ENCODE measurements around the gene COL26A1.

COL26A1 gene

GRCh38 chr7:101537205-101537604 lies 174.5 kb downstream of the COL26A1 start:
- no peak for DNase-seq

DNA sequence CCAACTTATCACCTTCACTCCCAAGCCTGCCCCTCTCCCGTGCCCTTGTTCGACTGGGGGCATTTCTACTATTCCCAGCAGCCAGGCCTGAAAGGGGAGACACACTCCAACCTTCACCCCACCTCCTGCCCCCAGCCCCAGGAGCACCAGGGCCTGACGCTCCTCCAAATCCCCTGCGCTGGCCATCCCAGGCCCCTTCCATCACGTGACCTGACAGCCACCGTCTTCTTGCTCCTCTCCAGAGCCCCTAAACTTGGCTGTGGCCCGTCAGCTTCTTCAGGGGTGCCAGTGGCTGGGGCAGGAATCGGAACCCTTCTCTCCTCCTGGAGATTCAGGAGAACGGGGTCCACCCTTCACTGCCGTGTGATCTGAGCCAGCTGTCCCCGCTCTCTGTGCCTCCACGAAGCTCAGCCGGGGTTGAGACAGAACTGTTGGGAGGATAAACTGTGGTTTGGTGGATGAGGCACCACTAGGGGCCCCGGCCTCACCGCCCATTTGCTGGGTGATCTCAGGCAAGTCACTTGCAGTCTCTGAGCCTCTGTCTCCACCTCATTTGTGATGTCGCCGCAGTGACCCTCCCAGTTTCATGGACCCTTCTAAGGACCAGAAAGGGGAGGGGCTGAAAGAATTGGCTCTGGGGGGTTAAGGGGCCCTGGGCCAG lies 175.4 kb downstream of the COL26A1 start:
- DNase-seq, result no peak

- peak; percentile 70 for DNase-seq
Observed at GRCh38 chr7:101538596-101539459, 176.2 kb downstream of the COL26A1 start.

GRCh38 chr7:101539784-101540183 lies 177.1 kb downstream of the COL26A1 start:
- no peak for DNase-seq

- peak; percentile 85 for DNase-seq
Observed at GRCh38 chr7:101542527-101543241, 180.0 kb downstream of the COL26A1 start.

DNA sequence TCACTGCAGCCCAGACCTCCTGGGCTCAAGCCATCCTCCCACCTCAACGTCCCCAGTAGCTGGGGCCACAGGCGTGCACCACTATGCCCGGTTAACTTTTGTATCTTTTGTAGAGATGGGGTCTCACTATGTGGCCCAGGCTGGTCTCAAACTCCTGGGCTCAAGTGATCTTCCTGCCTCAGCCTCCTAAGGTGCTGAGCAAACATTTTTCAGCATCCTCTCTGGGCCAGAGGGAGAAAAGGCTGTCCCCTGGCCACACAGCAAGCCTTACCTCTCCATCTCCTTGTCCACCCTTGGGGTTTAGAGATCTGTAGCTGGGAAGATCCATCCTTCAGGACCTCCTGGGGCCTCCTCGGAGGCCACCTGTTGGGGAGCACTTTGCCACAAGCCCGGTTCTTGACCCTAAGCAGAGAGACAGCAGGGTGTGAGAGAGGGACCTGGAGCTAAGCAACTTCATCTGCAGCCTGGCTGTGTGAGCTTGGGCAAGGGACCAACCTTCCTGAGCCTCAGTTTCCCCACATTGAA lies 180.6 kb downstream of the COL26A1 start:
- DNase-seq, result no peak

DNA sequence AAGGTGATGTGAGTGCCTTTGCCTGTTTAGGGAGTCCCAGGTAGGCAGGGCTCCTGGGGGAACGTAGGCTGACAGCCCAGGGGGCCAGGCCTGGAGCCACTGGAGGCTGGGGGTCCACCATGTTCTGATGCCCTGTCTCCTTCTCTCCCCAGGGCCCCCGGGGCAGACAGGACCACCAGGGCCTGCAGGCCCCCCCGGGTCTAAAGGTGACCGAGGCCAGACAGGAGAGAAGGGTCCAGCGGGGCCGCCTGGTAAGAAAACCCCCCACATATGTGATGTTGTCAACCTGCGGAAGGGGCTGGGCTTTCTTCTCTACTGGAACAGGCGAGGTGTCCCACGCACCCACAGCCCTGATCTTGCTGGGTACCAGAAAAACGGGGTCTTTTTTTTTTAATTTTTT lies 181.2 kb downstream of the COL26A1 start:
- DNase-seq, result no peak

DNA sequence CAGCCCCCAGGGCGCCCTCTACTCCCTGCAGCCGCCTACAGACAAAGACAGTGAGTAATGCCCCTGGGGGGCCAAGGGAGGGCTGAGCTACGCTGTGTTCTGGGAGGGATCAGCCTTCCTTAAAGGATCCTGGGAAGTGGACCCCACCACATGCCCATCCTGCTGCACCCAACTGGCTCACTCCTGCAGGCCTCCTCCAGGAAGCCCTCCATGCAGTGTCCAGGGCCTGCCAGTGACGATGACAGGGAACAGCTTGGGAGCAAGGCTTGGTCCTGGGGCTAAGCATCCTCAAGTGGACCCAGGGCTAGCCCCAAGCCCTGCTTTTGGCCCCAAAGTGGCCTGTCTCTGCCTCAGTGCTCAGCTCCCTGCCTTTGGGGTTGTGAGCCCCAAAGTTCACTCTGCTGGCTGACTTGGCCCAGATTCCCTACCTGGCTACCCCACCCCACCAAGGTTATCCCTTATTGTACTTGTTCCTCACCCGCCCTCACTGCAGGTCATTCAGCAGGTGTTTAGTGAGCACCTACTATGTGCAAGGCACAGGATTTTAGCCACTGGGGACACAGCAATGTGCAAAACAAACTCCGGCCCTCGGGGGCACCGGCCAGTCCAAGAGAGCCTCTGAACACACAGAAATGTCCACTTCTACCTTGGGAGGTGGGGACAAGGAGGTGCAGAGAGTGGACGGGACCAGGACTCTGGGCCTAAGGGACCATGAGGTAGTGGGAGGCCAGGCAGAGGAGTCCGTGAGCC lies 182.9 kb downstream of the COL26A1 start:
- no peak for DNase-seq

- DNase-seq, result no peak
Observed at GRCh38 chr7:101546308-101546936, 183.7 kb downstream of the COL26A1 start.

DNA sequence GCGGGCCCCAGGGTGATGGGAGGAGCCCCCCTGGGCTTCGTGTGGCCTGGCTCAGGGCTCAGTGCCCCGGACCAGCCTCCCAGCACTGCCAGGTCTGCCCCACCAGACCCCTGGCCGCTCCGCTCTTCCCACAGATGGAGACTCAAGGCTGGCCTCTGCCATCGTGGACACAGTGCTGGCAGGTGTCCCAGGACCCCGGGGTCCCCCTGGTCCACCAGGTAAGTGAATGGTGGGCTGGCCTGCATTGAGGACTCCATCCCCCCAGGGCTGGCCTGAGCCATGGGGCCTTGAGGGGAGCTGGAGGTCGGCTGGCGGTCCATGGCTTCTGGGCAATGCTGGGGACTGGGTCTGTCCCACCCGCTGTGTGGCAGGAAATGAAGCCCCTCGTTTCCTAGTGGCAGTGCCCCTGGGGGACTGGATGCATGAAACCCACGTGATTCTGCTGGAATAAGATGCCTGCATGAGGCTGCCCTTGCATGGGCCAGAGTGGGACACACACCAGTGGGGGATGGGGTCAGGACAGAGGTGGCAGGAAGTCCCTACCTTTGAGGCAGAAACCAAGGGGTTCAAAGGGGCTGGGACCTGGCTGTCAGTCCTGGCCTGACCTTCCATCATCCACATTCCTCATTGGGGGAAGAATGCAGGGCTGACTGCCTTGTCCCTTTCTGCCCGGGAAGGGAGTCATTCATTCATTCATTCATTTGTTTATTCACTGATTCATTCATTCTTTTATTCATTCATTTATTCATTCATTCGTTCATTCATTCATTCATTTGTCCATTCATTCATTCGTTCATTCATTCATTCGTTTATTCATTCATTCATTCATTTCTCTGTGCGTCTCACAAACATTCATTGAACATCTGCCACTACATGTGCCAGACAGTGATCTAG lies 184.6 kb downstream of the COL26A1 start:
- no peak for DNase-seq

DNA sequence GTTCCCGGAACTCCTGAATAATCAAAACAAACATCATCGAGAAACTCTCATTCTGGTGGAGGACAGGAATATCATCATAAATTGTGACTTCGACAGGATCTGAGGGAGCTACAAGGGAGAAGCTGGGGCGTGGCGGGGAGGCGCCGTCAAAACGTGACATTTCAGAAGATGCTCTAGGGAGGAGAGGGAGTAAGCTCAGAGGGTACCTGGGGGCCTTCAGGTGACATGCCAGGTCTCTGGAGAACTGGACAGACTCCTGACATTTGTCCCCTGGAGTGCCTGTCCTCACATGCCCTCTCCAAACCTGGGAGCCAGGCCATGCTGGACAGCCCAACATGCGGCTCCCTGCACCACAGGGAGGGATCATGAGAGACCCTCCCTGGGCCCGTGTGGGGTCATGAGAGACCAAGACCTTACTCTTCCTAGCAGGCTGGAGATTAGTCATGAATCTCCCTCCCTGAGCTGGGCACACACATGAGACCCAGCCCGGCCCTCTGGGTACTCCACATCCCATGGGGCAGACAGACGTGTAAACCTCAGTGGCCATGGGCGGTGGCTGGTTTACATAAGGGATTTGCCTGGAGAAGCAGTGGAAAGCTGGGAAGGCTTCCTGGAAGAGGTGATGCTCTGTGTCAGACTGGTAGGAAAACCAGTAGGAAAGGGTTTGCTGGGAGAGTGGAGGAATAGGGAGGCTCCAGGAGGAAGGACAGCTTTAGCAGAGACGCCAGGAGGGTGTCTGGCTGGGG lies 185.4 kb downstream of the COL26A1 start:
- DNase-seq, result no peak

- no peak for DNase-seq
Observed at GRCh38 chr7:101549734-101550133, 187.1 kb downstream of the COL26A1 start.

DNA sequence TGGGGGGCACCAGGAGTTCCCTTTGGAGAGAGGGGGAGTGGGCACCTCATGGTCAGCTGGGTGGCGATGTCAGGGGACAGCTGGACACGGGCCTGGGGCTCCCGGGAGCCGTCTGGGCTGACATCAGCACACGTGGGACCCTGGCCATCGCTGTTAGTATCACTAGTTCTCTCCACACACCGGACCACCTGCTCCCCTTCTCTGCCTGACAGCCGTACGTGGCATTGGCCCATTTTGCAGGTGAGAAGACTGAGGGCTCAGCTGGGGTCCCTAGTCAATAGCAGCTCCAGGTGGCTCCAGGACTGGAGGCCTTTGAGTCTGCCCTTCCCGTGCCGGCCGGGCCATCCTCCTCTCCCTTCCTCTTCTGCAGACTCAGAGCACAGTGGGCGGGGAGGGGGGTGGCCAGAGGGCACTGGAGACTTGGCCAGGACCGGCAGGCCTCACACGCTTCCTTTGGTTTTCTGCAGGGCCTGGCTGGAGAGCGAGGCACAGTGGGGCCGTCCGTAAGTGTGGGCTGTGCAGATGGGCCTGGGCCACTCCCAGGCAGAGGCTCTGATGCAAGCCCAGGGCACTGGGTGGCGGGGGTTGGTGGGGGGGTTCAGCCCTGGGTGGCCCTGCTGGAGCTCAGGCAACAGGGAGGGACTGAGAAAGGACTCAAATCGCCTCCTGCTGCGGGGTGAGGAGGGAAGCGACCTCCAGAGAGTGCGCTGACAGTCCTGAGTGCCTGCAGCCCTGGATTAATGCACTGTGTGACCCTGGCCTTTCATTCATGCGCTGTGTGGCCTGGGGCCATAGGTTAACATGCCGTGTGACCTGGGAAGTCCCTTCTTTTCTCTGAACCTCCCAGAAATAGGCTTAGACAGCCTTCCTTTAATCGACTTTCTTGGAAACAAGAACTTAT lies 188.2 kb downstream of the COL26A1 start:
- no peak for DNase-seq

GRCh38 chr7:101553018-101553770 lies 190.5 kb downstream of the COL26A1 start:
- DNase-seq, result no peak

GRCh38 chr7:101553771-101554445 lies 191.2 kb downstream of the COL26A1 start:
- no peak for DNase-seq

DNA sequence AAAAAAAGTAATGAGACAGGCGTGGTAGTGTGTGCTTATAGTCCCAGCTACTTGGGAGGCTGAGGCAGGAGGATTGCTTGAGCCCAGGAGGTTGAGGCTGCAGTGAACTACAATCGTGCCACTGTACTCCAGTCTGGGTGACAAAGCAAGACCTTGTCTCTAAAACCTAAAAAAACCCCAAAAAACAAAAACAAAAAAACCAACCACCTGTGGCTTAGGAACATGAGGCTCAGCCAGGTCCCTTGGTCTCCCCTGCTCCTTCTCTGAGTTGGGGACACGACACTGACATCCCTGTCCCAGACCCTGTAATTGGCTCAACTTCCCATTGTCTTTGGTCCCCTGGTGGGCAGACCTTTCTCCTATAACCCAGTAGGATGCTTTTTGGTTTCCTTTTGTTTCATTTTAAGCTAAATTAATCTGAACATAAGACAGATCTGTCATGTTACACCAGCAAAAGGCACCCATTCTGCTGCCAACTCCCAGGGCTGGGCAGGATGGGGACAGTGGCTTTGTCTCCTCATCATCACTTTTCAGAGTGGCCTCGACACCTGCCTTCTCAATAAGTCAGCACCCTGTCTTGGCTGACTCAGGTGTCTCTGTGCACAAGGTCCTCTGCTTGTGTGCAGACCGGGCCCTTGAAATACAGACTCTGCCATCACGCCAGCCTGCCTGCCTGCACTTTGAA lies 192.1 kb downstream of the COL26A1 start:
- DNase-seq, result peak; percentile 77

DNA sequence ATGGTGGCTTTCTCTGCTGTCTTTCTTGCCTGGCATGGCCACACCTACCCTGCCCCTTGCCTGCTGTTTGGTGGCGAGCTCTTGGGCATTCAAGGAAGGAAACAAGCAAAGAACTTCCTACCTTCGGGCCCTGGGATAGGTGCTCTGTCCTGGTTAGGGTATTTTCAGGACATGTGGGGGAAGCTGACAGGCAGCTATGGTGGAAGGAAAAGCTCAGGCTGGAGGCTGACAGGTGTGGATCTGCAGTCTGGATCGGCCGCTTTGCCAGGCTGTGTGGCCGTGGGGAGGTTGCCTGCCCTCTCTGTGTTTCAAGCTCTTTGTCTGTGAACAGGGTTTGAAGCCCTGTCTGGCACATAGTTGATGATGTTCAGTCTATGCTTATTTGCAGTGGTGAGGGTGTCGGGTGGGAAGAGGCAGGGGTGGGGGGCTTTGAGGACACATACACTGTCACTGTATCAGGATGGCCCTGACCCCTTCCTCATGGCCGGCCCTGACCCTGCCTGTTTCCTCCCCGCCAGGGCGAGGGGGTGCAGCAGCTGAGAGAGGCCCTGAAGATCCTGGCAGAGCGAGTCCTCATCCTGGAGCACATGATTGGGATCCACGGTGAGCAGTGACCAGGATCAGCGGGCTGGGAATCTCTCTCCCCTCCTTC lies 192.7 kb downstream of the COL26A1 start:
- DNase-seq, result no peak
